Stimulated activated CD4-positive, alpha-beta T cell treated with anti-CD3 and anti-CD28 coated beads, Interleukin-1b, Interleukin-23, amount 100 ng/mL, for 48 hours (primary cell): ENCODE measurements around the gene DENND1A.

Experiments
- DNase-seq: peaks from one replicate; pipeline ENCODE4 v3.0.0-alpha.2; 2020

DENND1A gene

DNA sequence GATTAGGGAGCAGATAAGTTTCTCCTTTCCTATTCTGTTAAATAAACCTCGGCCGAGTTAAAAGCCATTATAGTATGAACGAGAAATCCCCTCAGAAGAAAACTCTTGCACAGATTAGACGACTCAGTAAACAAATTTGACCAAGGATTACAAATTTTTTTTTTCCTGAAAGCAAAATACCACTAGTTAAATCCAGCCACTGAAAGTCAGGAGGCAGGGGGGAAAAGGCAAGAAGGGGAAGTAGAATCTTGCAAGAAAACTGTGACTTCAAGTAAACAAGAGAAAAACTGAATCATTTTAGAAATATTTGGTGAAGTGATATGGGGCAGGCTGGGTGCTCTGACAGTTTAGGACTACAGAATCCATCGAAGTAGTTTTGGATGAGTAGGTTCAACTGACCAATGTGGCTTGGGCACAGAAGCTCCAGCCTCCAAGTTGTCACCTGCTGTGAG, 251.0 kb downstream of the DENND1A start:
- DNase-seq = no peak

DNA sequence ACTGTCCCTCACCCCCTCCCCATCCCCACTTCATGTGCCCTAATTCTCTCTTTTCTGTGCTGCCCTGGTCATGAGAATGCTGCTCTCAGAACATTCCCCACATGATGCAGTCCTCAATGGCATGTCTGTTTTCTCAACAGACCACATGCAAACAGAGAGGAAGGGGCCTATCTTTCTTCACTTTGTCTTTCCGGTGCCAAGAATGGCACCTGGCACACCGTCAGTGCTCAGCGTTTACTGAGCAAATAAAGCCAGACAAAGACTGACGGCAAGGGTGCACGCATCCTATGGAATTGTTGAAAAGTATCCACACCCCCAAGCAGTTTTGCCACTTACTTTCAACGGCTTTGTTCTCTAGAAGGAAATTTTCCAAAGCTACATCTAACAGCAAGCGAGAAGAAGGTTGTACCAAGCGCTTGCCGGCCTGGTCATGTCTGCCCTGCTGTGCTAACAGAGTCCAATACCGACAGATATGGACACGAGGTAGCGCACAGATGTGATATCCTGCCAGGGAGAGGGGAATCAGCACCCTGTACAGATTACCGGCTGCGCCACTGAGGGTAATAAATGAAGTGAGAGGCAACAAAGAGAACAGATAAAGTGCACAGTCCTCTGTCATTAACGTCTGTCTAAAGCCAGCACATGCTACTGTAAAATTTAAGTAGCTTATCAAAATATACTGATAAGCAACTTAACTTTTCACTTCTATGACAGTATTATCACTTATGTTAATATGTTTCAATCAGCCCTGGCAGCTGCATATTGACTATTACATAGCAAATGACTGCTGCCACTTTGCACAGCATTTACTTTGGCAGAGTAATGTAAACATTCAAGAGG, 251.7 kb downstream of the DENND1A start:
- no peak for DNase-seq

DNA sequence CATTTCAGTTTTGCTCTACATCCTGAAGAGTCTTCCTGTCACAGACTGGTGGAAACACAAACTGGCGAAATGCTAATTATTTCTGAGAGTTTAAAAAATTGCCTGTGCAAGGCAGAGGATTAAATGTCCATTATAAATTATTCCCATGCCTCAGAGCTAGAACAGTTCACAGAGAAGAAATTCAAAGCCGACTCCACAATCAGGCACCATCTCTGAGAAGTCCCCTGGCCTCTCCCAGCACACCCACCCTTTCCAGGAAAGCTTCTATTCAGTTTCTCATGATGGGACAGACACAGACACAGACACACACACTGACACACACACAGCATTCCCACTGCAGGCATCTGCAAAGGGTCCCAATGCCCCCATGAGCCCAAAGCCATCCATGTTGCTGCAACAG, 253.1 kb downstream of the DENND1A start:
- no peak for DNase-seq

DNA sequence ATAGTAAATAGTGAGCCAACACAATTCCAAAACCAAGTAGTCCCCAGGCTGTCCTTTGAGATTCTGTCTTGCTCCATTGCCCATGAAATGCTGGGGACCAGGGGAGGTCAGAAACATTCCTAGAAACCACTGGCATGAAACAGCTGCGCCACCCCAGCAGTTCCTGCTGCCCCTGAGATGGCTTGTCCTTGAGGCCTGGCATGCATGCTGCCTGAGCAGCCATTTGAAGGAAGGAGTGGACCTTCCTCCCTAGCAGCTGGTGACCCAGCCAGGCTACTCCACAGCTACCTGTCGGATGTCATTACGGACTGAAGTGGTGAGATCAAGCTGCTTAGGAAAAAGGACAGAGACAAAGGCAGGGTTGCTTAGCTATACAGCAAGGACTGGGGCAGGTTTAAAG, 260.6 kb downstream of the DENND1A start:
- DNase-seq = no peak

DNA sequence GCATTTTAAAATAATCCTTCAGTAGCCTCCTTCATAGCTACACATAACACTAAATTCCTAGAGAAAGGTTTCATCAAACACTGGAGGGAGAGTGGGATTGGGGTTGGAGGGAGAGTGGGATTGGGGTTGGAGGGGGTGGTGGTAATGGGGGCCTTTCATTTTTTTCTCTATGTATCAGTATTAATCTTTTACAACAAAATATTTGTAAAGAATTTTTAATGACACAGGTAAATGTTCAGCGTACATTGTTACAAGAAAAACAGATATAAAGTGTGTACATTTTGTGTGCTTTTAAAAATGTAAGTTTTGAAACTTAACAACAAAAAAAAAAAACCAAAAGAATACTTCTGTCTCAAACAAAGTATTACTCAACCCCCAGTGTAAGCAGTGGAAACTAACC, 266.4 kb downstream of the DENND1A start:
- DNase-seq = no peak

DNA sequence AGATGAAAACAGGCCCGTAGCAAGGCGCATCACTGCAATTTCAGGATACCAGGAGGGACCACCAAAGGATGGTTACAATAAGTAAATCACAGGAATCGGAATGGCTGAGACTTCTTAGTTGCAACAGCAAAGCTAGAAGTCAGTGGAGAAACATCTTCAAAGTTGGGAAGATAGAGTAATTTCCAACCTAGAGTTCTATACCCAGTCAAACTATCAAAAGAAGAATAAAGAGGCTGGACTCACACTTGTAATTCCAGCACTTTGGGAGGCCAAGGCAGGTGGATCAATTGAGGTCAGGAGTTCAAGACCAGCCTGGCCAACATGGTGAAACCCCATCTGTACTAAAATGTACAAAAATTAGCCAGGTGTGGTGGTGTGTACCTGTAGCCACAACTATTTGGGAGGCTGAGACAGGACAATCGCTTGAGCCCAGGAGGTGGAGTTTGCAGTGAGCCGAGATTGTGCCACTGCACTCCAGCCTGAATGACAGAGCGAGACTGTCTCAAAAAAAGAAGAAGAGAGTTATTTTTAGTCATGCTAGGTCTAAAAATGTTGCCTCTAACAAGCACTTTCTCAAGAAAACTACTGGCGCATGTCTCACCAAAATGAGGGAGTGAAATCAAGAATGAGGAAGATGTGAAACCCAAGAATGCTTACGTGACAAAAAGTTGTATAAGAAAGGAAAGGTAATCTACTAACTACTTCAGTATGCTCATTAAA, 267.7 kb downstream of the DENND1A start:
- DNase-seq = no peak

DNA sequence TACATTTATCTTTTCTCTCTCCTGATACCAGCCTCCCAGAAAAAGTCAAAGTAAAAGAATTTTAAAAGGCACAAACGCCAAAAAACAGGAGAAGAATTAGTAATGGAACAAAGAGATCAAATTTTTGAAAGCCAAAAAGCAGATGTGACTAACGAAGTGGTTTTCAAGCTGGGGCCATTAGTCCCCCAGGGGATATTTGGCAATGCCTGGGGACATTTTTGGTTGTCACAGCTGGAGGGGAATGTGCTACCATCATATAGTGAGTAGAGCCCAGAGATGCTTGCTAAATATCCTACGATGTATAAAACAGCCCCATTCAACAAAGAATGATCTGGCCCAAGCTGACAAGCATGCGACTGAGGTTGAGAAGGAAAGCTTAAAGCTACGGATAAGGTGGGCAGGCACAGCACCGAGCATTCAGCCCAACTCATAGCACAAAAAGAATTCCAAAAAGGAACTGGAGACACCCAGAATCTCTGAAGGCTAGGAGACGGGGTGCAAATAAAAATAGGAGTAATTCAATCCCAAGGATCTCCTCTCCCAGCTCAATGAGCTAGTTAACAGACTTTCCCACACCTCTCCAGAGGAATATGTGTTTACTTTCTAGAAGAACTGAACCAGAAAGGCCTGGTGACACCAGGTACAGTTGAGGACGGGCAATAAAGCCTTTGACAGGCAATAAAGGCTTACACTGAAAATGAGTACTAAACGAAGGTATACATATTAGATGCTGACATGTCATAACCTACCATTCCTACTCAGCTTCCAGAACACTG, 269.0 kb downstream of the DENND1A start:
- no peak for DNase-seq

DNA sequence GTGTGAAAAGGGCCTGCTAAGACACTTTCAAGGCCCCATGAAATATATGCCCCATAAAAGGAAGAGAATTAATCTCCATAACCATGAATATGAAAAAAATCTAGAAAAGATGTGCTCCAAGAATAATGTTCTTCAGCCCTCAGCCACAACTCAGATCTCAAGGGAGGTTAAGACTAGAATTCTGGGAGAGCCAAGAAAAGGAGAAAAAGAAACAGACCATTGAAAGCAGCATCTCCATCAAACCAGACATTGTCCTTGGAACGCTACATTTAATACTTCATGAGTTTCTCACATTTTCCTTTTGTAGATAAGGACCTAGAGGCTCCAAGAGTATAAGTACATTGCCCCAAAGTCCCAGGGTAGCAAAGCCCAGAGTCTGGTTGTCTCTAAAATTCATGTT, 270.6 kb downstream of the DENND1A start:
- DNase-seq = no peak

DNA sequence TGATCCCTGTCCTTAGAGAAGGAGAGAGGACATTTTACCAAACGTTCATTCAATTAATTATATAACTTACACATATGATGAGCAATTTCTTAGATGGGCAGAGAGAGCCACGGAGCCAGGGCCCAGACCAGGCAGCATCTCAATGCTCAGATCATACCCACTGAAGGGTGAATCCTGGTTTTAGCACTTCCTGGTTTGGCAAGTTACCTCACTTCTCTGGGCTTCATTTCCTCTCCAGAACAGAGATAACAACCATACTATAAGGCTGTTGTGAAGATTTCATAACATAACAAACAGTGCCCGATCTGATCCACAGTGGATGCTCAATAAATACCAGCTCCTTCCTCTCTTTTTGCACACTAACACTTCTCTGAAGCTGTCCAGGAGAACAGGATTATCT, 271.1 kb downstream of the DENND1A start:
- no peak for DNase-seq

DNA sequence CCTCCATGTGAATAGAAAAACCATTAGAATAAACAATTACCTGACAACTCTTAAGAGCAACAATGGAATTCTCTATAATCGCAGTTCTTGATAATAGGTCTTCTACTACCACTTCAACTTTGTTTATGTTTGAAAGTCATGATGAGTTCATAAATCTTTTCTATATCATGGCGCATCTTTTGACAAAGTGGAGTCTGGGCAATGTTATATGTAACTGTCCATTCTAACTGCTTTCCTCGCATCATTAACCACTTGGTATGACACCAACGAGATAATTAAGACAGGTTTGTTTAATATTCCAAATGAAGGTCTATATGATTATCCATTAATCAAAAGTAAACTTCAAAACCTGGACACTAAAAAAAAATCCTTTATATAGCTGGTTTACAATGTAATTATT, 272.0 kb downstream of the DENND1A start:
- no peak for DNase-seq

DNA sequence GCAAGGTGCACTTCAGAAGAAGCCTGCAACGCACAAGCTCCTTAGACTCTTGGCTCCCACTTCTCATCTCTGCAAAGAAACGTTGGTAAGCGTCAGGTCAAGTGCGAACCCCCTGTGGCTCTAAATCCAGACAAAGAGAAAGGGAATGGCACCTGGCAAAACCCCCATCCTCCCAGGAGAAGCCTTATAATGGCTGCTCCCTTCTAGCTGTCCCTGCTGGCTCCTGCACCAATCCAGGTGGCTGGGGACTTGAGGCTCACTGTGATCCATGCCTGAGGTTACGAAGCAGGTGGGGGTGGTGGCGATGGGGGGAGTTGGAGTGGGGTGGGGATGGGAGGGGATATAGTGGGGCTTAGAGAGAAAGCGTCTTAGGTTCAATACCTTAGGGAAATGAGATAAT, 272.8 kb downstream of the DENND1A start:
- no peak for DNase-seq

DNA sequence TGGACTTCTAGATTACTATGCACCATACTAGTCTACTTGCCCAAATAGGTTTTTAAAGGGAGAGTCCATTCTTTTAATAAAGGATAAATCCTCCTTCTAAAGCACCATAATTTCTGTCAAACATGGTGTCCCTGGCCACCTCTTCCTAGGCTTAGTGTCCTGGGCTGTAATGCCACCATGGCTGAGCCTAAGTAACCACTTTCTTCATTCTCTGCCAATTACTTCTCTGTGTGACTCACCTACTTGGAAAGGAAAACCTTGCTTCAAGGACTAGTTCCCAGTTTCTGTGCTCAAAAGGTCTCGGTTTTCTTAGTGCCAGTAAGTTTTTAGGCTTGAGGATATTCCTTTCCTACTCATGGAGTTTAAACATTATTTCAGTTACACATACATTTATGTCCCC, 273.4 kb downstream of the DENND1A start:
- DNase-seq = no peak

DNA sequence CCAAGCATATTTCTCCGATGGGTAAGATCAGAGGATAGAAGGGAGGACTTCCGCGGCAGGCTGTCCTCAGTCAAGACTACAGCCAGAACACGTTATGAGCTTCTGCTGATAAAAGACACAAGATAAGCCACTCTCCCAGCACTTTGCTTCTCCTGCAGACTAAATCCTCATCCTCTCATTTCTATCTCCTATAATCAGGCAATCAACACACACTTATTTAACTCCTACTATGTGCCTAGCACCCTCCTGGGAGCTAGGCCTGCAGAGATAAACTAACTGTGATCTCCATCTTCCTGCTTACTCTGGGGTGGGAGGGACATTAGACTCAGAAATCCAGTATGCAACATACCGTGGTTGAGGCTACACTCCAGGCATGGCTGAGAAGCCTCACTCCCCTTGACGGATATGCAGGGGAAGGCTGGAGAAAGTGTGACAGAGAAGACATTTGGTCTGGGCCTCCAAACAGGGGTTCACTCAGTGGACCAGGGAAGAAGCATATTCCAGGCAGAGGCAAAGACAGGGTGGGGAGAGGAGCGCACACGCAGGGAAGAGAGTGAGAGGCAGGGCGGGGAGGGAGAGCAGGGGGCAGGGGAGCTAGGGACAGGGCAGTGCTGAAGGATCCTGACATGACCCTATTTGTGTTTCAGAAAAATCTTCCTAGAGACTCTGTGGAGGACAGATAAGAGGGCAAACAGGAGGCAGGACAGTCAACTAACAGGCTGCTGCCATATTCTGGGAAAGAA, 274.1 kb downstream of the DENND1A start:
- DNase-seq = no peak

DNA sequence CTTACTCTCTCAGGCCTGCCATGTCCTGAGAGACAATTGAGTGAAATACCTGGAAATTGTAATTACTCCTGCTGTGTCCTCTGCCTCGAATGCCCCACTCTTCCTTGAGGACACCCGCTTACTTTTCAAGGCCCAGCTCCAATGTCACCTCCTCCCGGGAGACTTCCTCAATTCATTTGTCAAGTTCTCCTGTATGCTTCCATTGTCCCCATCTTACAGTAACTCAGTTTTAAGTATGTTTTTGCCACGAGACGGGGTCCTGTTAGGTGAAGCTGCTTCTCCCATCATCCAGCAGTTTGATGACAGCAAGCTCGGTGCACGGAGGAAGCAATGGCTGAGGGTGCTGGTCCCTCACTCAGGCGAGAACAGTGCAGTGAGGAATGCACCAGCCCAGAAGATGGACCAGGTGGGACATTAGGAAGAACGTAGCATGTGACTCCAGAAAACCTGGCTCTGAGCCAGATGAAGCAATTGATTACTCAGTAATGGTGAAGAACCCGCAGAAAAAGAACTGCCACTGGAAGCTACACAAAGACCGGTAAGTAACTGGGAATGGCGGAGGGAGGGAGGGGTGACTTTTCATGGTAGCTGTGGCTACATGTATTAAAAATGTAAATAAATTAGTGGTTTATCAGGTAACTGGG, 274.8 kb downstream of the DENND1A start:
- no peak for DNase-seq

DNA sequence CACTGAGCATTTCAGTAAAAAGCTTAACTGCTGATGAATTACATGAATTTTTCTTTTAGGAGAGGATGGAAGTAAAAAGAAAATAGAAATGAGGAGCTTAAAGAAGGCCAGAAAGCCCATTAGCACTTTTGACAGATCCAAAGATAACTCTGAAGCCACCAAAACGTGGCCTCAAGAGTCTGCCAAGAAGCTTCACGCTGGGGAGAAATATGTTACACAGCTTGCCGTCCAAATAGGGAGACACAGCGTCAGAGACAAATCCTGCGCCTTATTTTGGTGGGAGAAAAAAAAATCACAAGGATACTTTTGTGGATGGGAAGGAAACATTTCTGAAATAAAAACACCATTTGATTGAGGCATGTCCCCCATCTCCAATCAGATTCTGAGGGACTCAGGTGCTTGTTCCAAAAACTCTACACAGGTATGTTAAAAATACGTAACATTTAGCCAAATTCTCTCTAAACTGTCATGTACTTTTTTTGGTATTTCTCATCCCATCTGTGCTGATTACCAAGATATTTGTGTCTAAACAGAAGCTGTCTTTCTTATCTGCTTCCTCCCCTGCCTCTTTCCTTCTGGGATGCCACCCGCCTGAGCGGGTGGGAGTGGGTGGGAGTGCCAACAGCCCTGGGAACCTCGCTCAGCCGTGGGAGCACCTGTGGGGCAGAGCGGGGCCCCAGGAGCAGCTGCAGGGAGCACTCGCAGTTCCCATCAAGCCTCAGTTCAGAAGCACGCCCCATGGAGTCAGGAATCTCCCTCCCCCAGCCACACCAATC, 275.5 kb downstream of the DENND1A start:
- no peak for DNase-seq

DNA sequence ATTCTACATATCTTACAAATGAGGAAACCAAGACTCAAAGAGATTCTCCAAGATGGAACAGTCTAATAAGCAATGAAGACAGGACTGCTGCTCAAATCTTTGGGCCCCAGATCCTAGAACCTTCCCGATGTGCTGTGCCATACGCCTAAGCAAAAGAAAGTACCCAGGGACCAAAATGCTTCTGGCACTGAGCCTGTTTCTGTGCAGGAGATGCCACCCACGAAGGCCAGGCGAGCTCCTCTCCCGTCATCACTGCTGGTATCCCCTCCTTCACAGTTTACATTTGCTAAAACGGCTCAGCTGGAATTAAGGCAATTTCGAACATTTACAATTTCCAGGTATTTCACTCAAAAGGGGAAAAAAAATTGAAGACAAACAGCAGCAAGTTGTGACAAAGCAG, 277.5 kb downstream of the DENND1A start:
- DNase-seq = no peak

DNA sequence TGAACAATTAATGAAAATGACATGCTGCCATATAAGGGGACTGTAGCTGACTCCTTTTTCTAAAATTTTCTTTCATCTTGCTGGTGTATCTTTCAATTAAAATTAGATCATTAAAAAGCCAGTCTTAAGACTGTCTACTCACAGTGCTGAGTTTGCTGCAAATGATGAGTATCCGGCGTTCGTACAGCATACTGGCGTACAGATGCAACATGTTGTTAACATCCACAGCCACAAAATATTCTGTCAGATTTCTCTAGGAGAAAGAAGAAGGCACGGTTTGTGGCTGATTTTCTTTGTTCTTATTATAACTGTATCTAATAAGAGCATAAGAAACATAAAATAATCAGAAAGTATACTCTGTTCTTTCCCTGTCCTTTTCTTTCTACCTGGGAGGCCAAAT, 278.1 kb downstream of the DENND1A start:
- DNase-seq = no peak

DNA sequence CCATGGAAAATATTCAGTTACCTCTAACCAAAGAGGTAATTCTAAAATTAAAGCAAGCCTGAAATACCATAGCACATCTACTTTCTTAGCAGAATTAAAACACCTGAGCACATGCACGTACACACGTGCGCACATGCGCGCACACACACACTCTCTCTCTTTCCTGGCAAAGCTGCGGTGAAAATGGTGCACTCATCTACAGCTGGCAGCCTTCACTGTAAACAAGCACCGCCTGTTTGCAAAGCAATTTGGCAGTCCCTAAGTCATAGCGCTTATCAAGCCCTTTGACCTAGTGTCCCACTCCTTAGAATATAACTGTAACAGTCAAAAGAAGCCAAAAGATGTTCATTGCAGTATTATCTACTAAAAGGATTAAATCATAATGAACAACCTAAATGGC, 278.7 kb downstream of the DENND1A start:
- no peak for DNase-seq

DNA sequence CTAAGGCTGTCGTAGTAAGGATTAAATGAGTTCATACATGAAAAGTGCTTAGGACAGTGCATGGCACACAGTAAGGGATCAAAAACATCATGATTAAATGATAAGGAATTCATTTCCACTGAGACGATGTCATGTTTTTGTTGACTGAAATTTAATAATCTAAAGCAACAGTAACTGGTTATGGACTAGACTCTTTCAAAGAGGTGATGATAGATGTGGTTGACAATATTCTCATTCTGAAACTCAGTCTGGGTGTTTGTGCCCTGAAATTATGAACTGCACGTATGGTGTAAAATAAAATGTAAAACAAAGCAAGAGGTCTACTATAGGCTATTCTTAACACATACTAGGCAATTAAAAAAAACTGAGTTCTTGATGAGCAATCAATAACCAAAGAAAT, 280.0 kb downstream of the DENND1A start:
- DNase-seq = no peak

DNA sequence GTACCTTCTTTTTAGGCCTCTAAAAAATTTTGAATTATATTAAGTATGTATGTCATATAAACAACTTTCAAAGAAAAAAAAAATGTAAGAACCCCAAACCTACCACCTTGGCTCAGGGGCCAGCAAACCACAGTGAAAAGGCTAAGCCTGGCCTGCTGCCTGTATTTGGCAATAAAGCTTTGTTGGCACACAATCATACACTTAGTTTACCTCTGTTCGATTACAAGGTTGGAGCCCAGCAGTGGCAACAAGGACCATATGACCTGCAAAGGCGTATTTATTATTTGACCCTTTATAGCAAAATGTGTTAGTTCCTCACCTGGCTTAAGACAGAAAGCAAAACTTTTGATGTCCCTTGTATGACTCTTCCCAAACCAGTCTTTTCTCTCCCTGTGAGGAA, 282.8 kb downstream of the DENND1A start:
- no peak for DNase-seq

DNA sequence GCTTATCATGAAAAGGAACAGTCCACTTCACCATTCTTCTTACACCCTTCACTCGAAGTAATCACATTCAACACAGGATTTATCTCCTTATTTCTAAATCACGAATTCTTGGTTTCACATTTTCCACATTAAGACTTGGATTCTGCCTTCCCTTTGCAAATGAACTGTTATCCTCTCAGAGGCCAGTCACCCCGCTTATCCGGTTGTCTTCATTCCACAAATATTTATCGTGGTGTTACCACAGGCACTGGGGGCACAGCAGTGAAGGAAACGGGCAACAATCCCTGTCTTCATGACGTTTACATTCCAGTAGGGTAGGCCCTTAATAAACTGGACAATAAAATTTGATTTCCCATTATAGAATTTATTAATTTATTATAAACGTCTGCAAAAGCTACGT, 284.2 kb downstream of the DENND1A start:
- no peak for DNase-seq

DNA sequence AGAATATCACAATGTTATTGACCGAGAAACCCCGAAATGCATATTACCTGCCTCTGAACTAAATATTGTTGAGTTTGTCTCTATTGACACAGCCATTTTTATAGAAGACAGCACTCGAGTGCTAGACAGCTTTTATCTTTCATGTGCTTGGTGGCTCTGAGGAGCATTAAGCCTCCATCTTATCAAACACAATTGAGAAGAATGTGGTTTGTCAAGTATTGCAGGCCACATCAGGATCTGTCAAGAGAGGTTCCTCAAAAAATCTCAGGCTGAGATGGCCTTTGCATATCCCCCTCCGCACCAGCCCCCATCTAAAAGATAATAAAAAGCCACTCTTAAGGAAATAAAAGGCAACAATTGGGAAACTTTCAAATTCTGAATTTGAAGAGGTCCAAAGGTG, 284.8 kb downstream of the DENND1A start:
- no peak for DNase-seq
